Measurements from ENCODE around the gene TMEM235. TPM values are rescaled to one million over a fixed set of nuclear protein-coding genes. Genes with fewer than 3 reads are reported as not detected.

TMEM235 gene
- total RNA-seq, 3 donors from 2014 or later (not counting 1 experiment from before 2014, with no cell fraction given) = not detected

- ATAC-seq (no peak), DNase-seq (no peak)
- no peak overlapping the region for H3K27ac Mint-ChIP-seq
- no peak for TF ChIP-seq CTCF (IDR thresholded peaks at IDR 0.05)
- intact Hi-C loops (cut with micrococcal nuclease) = no loop called here
- H3K27me3 ChIP-seq (ENCODE audit: control insufficient read depth, insufficient read depth, low read length) = no peaks in the 10 kb centered on the region
- H3K36me3 Mint-ChIP-seq = no peaks in the 10 kb centered on the region
- peaks cover 12 to 24% of the 10 kb centered on the region in 2 donors for H3K4me1 Mint-ChIP-seq
- 93% methylated on average over 30 of the region's 30 CpGs for WGBS (ENCODE audit: insufficient coverage)
- peaks cover 31% of the 10 kb centered on the region for H3K4me1 ChIP-seq (ENCODE audit: control insufficient read depth, insufficient read depth, low read length)
- no peak overlapping the region for H3K27ac ChIP-seq (ENCODE audit: low read length)
- H3K36me3 ChIP-seq (ENCODE audit: control insufficient read depth, insufficient read depth, low read length) = no peaks in the 10 kb centered on the region
- no peaks in the 10 kb centered on the region for H3K9me3 ChIP-seq (ENCODE audit: control insufficient read depth, insufficient read depth, low read length)
- no peaks in the 10 kb centered on the region for H3K27me3 Mint-ChIP-seq (ENCODE audit: low read depth in 2 of 2)
- H3K4me3 Mint-ChIP-seq = no peak overlapping the region
- no peaks in the 10 kb centered on the region for H3K9me3 Mint-ChIP-seq
- no peak overlapping the region for H3K4me3 ChIP-seq (ENCODE audit: low read length)
Measured at GRCh38 chr17:78248051-78248914, 16.9 kb downstream of the TMEM235 start.

GRCh38 chr17:78249074-78249817 is 17.8 kb downstream of the TMEM235 start:
- Mint-ChIP-seq H3K4me3 (no peak overlapping the region), H3K36me3 (no peaks in the 10 kb centered on the region), H3K27me3 (ENCODE audit: low read depth in 2 of 2) (no peaks in the 10 kb centered on the region), H3K4me1 (peaks cover 13 to 25% of the 10 kb centered on the region in 2 donors), H3K27ac (no peak overlapping the region), H3K9me3 (no peaks in the 10 kb centered on the region)
- DNase-seq = no peak
- ATAC-seq = no peak
- intact Hi-C loops (cut with micrococcal nuclease) = no loop called here
- Histone ChIP-seq H3K36me3 (ENCODE audit: control insufficient read depth, insufficient read depth, low read length) (no peaks in the 10 kb centered on the region), H3K27me3 (ENCODE audit: control insufficient read depth, insufficient read depth, low read length) (no peaks in the 10 kb centered on the region), H3K4me1 (ENCODE audit: control insufficient read depth, insufficient read depth, low read length) (peaks cover 38% of the 10 kb centered on the region), H3K9me3 (ENCODE audit: control insufficient read depth, insufficient read depth, low read length) (no peaks in the 10 kb centered on the region), H3K4me3 (ENCODE audit: low read length) (no peak overlapping the region), H3K27ac (ENCODE audit: low read length) (no peak overlapping the region)
- WGBS (ENCODE audit: insufficient coverage) = 91% methylated on average over 16 of the region's 16 CpGs
- no peak for TF ChIP-seq CTCF (IDR thresholded peaks at IDR 0.05)

- no peak for TF ChIP-seq CTCF (IDR thresholded peaks at IDR 0.05)
- no peaks in the 10 kb centered on the region for H3K36me3 Mint-ChIP-seq
- no peak overlapping the region for H3K27ac Mint-ChIP-seq
- ATAC-seq (no peak), DNase-seq (no peak)
- no peaks in the 10 kb centered on the region for H3K9me3 Mint-ChIP-seq
- peaks cover 18 to 30% of the 10 kb centered on the region in 2 donors for H3K4me1 Mint-ChIP-seq
- H3K36me3 ChIP-seq (ENCODE audit: control insufficient read depth, insufficient read depth, low read length) = no peaks in the 10 kb centered on the region
- peaks cover 40% of the 10 kb centered on the region for H3K4me1 ChIP-seq (ENCODE audit: control insufficient read depth, insufficient read depth, low read length)
- no peak overlapping the region for H3K4me3 Mint-ChIP-seq
- H3K27me3 ChIP-seq (ENCODE audit: control insufficient read depth, insufficient read depth, low read length) = no peaks in the 10 kb centered on the region
- no peak overlapping the region for H3K27ac ChIP-seq (ENCODE audit: low read length)
- H3K27me3 Mint-ChIP-seq (ENCODE audit: low read depth in 2 of 2) = no peaks in the 10 kb centered on the region
- 83% methylated on average over 20 of the region's 20 CpGs for WGBS (ENCODE audit: insufficient coverage)
- H3K4me3 ChIP-seq (ENCODE audit: low read length) = no peak overlapping the region
- no peaks in the 10 kb centered on the region for H3K9me3 ChIP-seq (ENCODE audit: control insufficient read depth, insufficient read depth, low read length)
- intact Hi-C loops (cut with micrococcal nuclease) = no loop called here
Measured at GRCh38 chr17:78249818-78250806, 18.7 kb downstream of the TMEM235 start.
